ENCODE measurements around the gene DLST.

The DLST gene

GRCh38 chr14:74948228-74949175 is 66.8 kb downstream of the DLST start:
- no peaks in the 10 kb centered on the region for H3K27me3 ChIP-seq (ENCODE audit: insufficient read depth, low read length, poor library complexity, severe bottlenecking)
- no peaks in the 10 kb centered on the region for H4K20me1 ChIP-seq (ENCODE audit: insufficient read depth, low read length, poor library complexity, severe bottlenecking)
- no peak overlapping the region for H3K4me2 ChIP-seq (ENCODE audit: low read depth, low read length, poor library complexity, severe bottlenecking)
- no peak overlapping the region for H3K9ac ChIP-seq (ENCODE audit: low read depth, low read length, poor library complexity, severe bottlenecking)
- peaks cover 5% of the 10 kb centered on the region for H3K4me1 ChIP-seq (ENCODE audit: insufficient read depth, low read length, poor library complexity, severe bottlenecking)
- TF ChIP-seq, protein P1, sequence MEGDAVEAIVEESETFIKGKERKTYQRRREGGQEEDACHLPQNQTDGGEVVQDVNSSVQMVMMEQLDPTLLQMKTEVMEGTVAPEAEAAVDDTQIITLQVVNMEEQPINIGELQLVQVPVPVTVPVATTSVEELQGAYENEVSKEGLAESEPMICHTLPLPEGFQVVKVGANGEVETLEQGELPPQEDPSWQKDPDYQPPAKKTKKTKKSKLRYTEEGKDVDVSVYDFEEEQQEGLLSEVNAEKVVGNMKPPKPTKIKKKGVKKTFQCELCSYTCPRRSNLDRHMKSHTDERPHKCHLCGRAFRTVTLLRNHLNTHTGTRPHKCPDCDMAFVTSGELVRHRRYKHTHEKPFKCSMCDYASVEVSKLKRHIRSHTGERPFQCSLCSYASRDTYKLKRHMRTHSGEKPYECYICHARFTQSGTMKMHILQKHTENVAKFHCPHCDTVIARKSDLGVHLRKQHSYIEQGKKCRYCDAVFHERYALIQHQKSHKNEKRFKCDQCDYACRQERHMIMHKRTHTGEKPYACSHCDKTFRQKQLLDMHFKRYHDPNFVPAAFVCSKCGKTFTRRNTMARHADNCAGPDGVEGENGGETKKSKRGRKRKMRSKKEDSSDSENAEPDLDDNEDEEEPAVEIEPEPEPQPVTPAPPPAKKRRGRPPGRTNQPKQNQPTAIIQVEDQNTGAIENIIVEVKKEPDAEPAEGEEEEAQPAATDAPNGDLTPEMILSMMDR (conservative IDR thresholded peaks at IDR 0.05; ENCODE audit: low read length): no peak
- TF ChIP-seq EZH2phosphoT487 (IDR thresholded peaks at IDR 0.05; ENCODE audit: borderline replicate concordance): no peak
- no peaks in the 10 kb centered on the region for H3K9me3 ChIP-seq (ENCODE audit: insufficient read depth, low read depth, low read length)
- no peaks in the 10 kb centered on the region for H3F3A ChIP-seq (ENCODE audit: low read depth)
- H2AFZ ChIP-seq (ENCODE audit: low read length): no peak overlapping the region
- no peaks in the 10 kb centered on the region for H3K79me2 ChIP-seq (ENCODE audit: insufficient read depth, low read length)
- H3K9me2 ChIP-seq (replicated peaks; ENCODE audit: low read depth, low read length): no peaks in the 10 kb centered on the region
- no peaks in the 10 kb centered on the region for H3K36me3 ChIP-seq (ENCODE audit: insufficient read depth, low read length)
- no peak overlapping the region for H3K4me3 ChIP-seq (ENCODE audit: low read length, poor library complexity, severe bottlenecking)

DNA sequence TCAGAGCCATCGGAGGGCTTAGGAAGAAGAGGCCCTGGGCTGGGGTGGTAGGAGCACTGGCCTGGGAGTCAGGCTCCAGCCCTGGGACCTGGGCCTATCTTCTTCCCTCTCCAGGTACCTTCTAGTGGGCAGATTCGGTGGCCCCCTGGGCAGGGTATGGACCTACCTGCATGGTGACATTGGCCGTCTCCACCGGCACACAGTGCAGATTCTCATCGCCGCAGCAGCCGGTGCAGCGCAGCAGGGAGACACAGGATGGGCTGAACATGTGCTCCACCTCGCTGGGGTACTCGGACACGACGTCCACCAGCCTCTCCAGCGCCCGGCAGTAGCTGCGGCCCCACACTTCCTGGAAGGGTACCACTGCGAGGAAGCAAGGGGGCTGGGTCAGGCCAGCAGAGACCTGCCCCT is 67.5 kb downstream of the DLST start:
- no peaks in the 10 kb centered on the region for H3F3A ChIP-seq (ENCODE audit: low read depth)
- no peaks in the 10 kb centered on the region for H3K9me3 ChIP-seq (ENCODE audit: insufficient read depth, low read depth, low read length)
- H3K4me1 ChIP-seq (ENCODE audit: insufficient read depth, low read length, poor library complexity, severe bottlenecking): peaks cover 9% of the 10 kb centered on the region
- no peak overlapping the region for H3K9ac ChIP-seq (ENCODE audit: low read depth, low read length, poor library complexity, severe bottlenecking)
- no peaks in the 10 kb centered on the region for H3K27me3 ChIP-seq (ENCODE audit: insufficient read depth, low read length, poor library complexity, severe bottlenecking)
- no peak overlapping the region for H3K4me2 ChIP-seq (ENCODE audit: low read depth, low read length, poor library complexity, severe bottlenecking)
- TF ChIP-seq, protein P1 (conservative IDR thresholded peaks at IDR 0.05; ENCODE audit: low read length): no peak
- no peak for TF ChIP-seq EZH2phosphoT487 (IDR thresholded peaks at IDR 0.05; ENCODE audit: borderline replicate concordance)
- H3K4me3 ChIP-seq (ENCODE audit: low read length, poor library complexity, severe bottlenecking): no peak overlapping the region
- no peaks in the 10 kb centered on the region for H3K9me2 ChIP-seq (replicated peaks; ENCODE audit: low read depth, low read length)
- H4K20me1 ChIP-seq (ENCODE audit: insufficient read depth, low read length, poor library complexity, severe bottlenecking): no peaks in the 10 kb centered on the region
- no peak overlapping the region for H2AFZ ChIP-seq (ENCODE audit: low read length)
- no peaks in the 10 kb centered on the region for H3K36me3 ChIP-seq (ENCODE audit: insufficient read depth, low read length)
- H3K79me2 ChIP-seq (ENCODE audit: insufficient read depth, low read length): no peaks in the 10 kb centered on the region

- Histone ChIP-seq H3K79me2 (ENCODE audit: insufficient read depth, low read length) (no peaks in the 10 kb centered on the region), H3F3A (ENCODE audit: low read depth) (no peaks in the 10 kb centered on the region), H3K9me3 (ENCODE audit: insufficient read depth, low read depth, low read length) (no peaks in the 10 kb centered on the region), H3K36me3 (ENCODE audit: insufficient read depth, low read length) (no peaks in the 10 kb centered on the region), H2AFZ (ENCODE audit: low read length) (no peak overlapping the region), H3K4me1 (ENCODE audit: insufficient read depth, low read length, poor library complexity, severe bottlenecking) (peaks cover 14% of the 10 kb centered on the region), H3K9ac (ENCODE audit: low read depth, low read length, poor library complexity, severe bottlenecking) (no peak overlapping the region), H4K20me1 (ENCODE audit: insufficient read depth, low read length, poor library complexity, severe bottlenecking) (no peaks in the 10 kb centered on the region), H3K9me2 (replicated peaks; ENCODE audit: low read depth, low read length) (no peaks in the 10 kb centered on the region), H3K4me3 (ENCODE audit: low read length, poor library complexity, severe bottlenecking) (no peak overlapping the region), H3K4me2 (ENCODE audit: low read depth, low read length, poor library complexity, severe bottlenecking) (no peak overlapping the region), H3K27me3 (ENCODE audit: insufficient read depth, low read length, poor library complexity, severe bottlenecking) (no peaks in the 10 kb centered on the region)
- TF ChIP-seq, protein P1 (conservative IDR thresholded peaks at IDR 0.05; ENCODE audit: low read length): no peak
- TF ChIP-seq EZH2phosphoT487 (IDR thresholded peaks at IDR 0.05; ENCODE audit: borderline replicate concordance): no peak
These were observed 68.3 kb downstream of the DLST start for GRCh38 chr14:74949859-74950573.

All from Loucy (cell line).